ENCODE measurements around the gene STYXL2. TPM values are rescaled to one million over a fixed set of nuclear protein-coding genes. Genes with fewer than 3 reads are reported as not detected.

STYXL2 gene
- not detected in 2 replicates for total RNA-seq

DNA sequence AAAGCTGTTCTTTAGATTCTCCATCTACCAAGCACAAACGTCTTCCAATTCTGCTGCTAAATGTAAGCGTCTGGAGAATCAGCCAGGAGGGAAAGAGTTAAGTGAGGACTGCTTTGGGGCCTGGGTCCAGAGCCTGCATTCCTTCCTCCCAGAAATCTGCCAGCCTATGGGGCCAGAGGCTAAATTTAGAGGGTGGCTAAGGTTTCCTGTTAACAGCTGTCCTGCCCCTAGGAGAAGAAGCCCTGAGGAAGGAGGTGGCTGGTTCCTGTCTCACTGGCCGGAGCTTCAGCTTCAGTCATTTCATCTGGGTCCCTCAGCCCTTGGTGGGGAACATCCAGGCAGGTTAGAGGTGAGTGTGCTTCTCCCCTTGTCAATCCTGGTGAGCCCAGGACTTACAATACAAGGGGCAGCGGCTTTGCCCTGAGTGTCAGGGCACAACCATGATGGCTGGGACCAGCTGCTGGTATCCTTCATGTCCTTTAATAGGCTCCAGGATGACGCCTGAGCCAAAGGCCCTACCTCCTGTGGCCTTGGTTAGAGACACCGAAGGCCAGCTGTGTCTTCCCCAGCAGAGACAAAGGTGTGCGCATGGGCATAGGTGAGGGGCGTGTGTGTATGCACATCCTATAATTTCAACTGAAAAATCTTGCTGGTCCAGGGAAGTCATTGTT is at the start of gene STYXL2:
TSS of gene STYXL2 (plus strand) at position 230 of the 671 bp plus-strand sequence. CDS start 775 bp downstream, outside the sequence.
- H3K4me3 Mint-ChIP-seq, result no peak within 1 kb of the TSS
- H3K27ac Mint-ChIP-seq, result no peak within 1 kb of the TSS
- no peak for DNase-seq (ENCODE audit: low spot score)
- H3K36me3 Mint-ChIP-seq (ENCODE audit: low read depth), result no peaks in the 10 kb centered on the region
- H3K27me3 Mint-ChIP-seq (ENCODE audit: insufficient read depth), result no peaks in the 10 kb centered on the region
- peaks cover 10% of the 10 kb centered on the region for H3K4me1 Mint-ChIP-seq (ENCODE audit: low read depth)
- H3K9me3 Mint-ChIP-seq, result no peaks in the 10 kb centered on the region
- intact Hi-C loops (cut with micrococcal nuclease), result no loop called here

DNA sequence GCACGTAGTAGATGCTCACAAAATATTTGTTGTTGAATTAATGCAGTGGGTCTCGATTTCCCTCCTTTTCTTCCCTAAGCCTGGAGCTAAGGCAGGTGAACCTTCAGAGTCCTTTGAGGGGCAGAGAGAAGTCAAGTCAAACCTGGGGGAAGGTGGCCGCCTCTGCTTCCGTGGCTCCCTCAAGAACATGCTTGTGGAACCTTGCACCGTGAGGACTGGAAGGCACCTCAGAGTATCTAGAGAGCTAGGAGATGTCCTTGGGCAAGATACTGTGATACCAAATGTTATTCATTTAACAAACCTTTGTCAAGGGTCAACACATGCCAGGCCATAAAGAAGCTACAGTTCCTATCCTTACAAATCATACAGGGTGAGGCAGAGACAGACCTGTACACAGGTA is 42.0 kb upstream of the STYXL2 start:
- no peaks in the 10 kb centered on the region for H3K4me1 Mint-ChIP-seq (ENCODE audit: low read depth)
- no peak for DNase-seq (ENCODE audit: low spot score)
- no peak overlapping the region for H3K4me3 Mint-ChIP-seq
- intact Hi-C loops (cut with micrococcal nuclease), result loop anchor here (10.0 kb wide), 1 partner anchor 1127 kb away; no protein-coding TSS in a partner anchor
- H3K27ac Mint-ChIP-seq, result no peak overlapping the region
- H3K27me3 Mint-ChIP-seq (ENCODE audit: insufficient read depth), result peaks cover 9% of the 10 kb centered on the region
- no peaks in the 10 kb centered on the region for H3K36me3 Mint-ChIP-seq (ENCODE audit: low read depth)
- H3K9me3 Mint-ChIP-seq, result no peaks in the 10 kb centered on the region

DNA sequence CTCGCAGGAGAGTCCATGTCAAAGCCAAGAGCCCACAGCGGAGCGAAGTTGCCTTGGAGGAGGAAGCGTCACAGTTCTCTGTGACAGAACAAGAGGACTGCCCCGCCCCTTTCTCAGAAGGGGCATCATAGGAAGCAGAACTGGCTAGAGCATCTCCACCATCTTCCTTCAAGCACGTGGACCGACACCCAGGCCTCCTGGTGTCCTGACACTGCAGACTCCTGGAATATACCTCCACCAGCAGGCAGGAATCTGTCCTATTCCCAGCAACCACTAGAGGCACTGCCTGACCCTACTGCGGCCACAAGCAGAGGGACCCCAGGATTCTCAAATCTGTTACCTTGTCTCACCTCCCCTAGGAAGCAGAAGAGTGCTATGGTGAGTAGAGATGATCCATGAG is 41.5 kb upstream of the STYXL2 start:
- H3K9me3 Mint-ChIP-seq, result no peaks in the 10 kb centered on the region
- no peaks in the 10 kb centered on the region for H3K36me3 Mint-ChIP-seq (ENCODE audit: low read depth)
- intact Hi-C loops (cut with micrococcal nuclease), result loop anchor here (10.0 kb wide), 1 partner anchor 1128 kb away; no protein-coding TSS in a partner anchor
- H3K27me3 Mint-ChIP-seq (ENCODE audit: insufficient read depth), result peaks cover 8% of the 10 kb centered on the region
- no peak overlapping the region for H3K4me3 Mint-ChIP-seq
- H3K4me1 Mint-ChIP-seq (ENCODE audit: low read depth), result no peaks in the 10 kb centered on the region
- no peak overlapping the region for H3K27ac Mint-ChIP-seq
- DNase-seq (ENCODE audit: low spot score), result no peak

DNA sequence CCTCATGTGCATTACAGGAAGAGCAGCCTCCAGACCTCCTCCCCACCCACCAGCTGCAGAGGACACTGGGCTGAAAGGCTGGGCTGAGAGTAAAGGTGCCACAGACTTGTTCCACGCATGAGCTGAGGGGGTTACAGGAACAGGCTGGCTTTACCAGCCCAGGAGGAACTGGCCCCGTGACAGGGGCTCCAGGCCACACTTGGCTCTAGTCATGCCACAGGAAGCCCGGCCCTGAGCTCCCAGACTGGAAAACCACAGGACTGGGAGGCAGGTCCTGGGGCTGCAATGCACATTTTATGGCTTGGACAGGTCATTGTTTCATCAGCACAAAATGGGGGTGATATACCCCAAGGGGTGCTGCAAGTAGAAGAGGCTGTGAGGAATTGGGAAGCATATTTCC is 39.3 kb upstream of the STYXL2 start:
- DNase-seq (ENCODE audit: low spot score), result no peak
- H3K36me3 Mint-ChIP-seq (ENCODE audit: low read depth), result no peaks in the 10 kb centered on the region
- H3K9me3 Mint-ChIP-seq, result no peaks in the 10 kb centered on the region
- no peak overlapping the region for H3K4me3 Mint-ChIP-seq
- H3K4me1 Mint-ChIP-seq (ENCODE audit: low read depth), result peaks cover 7% of the 10 kb centered on the region
- intact Hi-C loops (cut with micrococcal nuclease), result loop anchor here (10.0 kb wide), 1 partner anchor 1130 kb away; no protein-coding TSS in a partner anchor
- no peak overlapping the region for H3K27ac Mint-ChIP-seq
- no peaks in the 10 kb centered on the region for H3K27me3 Mint-ChIP-seq (ENCODE audit: insufficient read depth)

DNA sequence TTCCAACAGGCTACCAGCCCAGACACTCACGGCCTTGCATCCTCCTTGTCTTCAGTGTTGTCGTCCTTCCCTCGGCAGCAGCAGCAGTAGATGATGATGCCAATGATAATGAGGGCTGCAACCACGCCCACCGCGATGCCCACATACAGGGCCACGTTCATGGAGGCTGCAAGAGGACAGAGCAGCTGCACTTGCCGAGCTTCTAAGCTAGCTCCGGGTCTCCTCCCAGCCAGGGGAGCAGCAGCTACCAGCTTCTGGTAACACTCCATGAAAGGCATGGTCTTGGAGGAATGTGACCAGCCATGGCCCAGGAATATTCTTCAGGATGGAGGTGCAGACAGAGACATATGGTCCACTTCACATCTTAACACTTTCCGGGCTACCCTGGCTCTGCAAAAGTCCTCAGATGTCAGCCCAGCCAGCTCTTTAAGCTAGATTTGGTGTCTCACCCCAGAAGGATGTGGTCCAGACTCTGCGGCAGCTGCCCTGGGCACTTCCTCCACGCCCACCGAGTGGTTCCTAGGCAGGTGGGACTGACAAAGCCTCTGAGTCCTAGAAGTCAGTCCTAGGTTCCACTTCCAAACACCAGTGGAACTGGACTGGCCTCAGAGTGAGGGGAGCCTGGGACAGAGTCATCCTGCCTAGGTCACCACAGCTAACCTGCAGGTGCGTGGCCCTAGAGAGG is 38.8 kb upstream of the STYXL2 start:
- H3K9me3 Mint-ChIP-seq, result no peaks in the 10 kb centered on the region
- no peak overlapping the region for H3K27ac Mint-ChIP-seq
- DNase-seq (ENCODE audit: low spot score), result no peak
- peaks cover 8% of the 10 kb centered on the region for H3K4me1 Mint-ChIP-seq (ENCODE audit: low read depth)
- intact Hi-C loops (cut with micrococcal nuclease), result loop anchor here (5.0 to 10.0 kb wide), 2 partner anchors 313 to 1130 kb away; no protein-coding TSS in a partner anchor
- no peaks in the 10 kb centered on the region for H3K27me3 Mint-ChIP-seq (ENCODE audit: insufficient read depth)
- H3K36me3 Mint-ChIP-seq (ENCODE audit: low read depth), result no peaks in the 10 kb centered on the region
- H3K4me3 Mint-ChIP-seq, result no peak overlapping the region

DNA sequence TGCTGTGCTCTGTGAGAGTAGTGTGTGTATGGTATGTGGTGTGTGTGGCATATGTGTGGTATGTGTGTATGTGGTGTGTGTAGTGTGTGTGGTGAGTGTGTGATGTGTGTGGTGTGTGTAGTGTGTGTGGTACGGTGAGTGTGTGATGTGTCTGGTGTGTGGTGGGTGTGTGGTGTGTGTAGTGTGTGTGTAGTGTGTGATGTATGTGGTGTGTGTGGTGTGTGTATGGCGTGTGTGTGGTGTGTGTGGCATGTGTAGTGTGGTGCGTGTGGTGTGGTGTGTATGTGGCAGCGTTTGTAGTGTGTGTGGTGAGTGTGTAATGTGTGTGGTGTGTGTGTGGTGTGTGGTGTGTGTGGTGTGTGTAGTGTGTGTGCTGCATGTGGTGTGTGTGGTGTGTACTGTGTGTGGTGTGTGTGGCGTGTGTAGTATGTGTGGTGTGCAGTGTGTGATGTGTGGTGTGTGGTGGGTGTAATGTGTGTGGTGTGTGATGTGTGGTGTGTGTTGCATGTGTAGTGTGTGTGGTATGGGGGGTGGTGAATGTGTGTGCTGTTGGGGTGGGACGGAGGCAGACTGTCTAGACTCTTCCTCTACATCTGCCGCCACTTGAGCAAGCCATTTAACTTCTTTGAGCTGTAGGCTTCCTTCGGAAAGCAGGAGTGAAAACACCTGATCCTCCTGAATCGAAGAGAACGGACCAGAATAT is 37.2 kb upstream of the STYXL2 start:
- intact Hi-C loops (cut with micrococcal nuclease), result loop anchor here (5.0 to 10.0 kb wide), 2 partner anchors 314 to 1132 kb away; no protein-coding TSS in a partner anchor
- no peaks in the 10 kb centered on the region for H3K27me3 Mint-ChIP-seq (ENCODE audit: insufficient read depth)
- no peak overlapping the region for H3K4me3 Mint-ChIP-seq
- no peaks in the 10 kb centered on the region for H3K36me3 Mint-ChIP-seq (ENCODE audit: low read depth)
- no peaks in the 10 kb centered on the region for H3K9me3 Mint-ChIP-seq
- peaks cover 8% of the 10 kb centered on the region for H3K4me1 Mint-ChIP-seq (ENCODE audit: low read depth)
- no peak overlapping the region for H3K27ac Mint-ChIP-seq
- no peak for DNase-seq (ENCODE audit: low spot score)

DNA sequence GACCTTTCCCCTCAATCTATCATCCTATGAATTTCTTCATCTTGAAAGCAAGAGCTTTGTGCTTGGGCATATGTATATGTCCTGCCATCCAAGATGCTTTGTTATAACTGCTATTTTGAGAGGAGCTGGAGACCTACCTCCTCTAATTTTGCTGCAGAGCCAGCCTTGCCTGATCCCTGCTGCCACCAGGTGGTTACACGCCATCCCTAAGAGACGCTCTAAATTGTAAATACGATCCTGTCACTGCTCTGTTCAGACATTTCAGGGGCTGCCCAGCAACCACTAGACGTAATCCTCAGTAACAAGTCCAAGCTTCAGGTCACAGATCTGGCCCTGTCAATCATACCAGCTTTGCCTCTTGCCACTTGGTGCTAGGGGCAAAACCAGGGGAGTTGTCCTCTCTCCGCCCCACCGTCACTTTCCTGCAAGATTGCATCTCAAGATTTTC is 36.6 kb upstream of the STYXL2 start:
- Mint-ChIP-seq H3K27me3 (ENCODE audit: insufficient read depth) (no peaks in the 10 kb centered on the region), H3K27ac (no peak overlapping the region), H3K36me3 (ENCODE audit: low read depth) (no peaks in the 10 kb centered on the region), H3K4me1 (ENCODE audit: low read depth) (peaks cover 8% of the 10 kb centered on the region), H3K4me3 (no peak overlapping the region), H3K9me3 (no peaks in the 10 kb centered on the region)
- intact Hi-C loops (cut with micrococcal nuclease), result loop anchor here (5.0 to 10.0 kb wide), 2 partner anchors 315 to 1132 kb away; no protein-coding TSS in a partner anchor
- DNase-seq (ENCODE audit: low spot score), result no peak

DNA sequence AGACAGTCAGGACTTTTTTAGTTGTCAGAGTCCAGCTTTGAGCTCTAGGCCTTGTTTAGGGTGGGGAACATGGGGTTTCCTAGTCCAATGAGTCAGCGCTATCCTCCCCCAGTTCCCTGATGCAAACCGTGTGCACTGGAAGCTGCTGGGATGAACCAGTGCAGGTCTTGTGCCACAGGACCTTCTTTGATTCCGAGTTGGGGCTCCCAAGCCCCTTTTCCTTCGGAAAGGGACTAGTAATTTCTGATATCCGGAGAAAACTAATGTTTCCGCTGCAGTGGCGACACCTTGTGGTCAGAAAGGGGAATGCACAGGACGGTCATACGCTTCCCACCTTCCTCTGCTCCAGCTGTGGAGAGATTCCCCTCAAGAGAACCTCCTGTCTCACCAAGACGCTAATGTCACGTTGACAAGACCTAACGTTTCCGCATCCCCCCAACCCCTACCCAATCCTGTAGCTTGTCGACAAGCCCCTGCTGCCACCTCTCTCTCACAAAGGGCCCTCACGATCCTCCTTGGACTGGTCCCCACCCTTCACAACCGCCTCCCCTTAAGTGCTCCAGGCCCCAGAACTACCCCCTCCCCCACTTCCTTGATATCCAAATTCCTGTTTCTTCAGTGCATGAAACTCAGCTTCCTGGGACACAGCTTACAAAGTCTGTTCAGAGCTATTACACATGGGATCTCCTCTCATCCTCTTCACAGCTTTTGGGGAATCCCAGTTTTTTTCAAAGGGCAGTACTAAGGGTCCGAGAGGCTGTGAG is 34.6 kb upstream of the STYXL2 start:
- Mint-ChIP-seq H3K4me3 (no peak overlapping the region), H3K27me3 (ENCODE audit: insufficient read depth) (no peaks in the 10 kb centered on the region), H3K36me3 (ENCODE audit: low read depth) (no peaks in the 10 kb centered on the region), H3K9me3 (no peaks in the 10 kb centered on the region), H3K27ac (no peak overlapping the region), H3K4me1 (ENCODE audit: low read depth) (peaks cover 8% of the 10 kb centered on the region)
- intact Hi-C loops (cut with micrococcal nuclease), result loop anchor here (1.0 to 10.0 kb wide), 7 partner anchors 14 to 1134 kb away; partner anchors contain the start of genes ILDR2 and TADA1
- DNase-seq (ENCODE audit: low spot score), result peak; percentile 60

DNA sequence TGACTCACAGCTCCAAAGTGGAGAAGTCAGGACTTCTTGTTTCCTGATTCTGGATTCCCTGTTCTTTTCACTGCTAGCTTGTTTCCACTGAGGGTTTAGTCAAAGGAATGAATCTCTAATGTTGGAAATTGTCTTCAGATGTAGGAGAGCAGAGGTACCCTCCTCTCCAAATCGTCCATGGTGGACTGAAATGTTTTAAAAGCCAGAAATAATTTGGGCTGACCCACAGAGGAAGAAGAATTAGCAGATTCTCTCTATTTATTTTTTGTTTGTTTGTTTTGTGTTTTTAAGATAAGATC is 34.1 kb upstream of the STYXL2 start:
- H3K4me3 Mint-ChIP-seq, result no peak overlapping the region
- no peak for DNase-seq (ENCODE audit: low spot score)
- peaks cover 8% of the 10 kb centered on the region for H3K4me1 Mint-ChIP-seq (ENCODE audit: low read depth)
- intact Hi-C loops (cut with micrococcal nuclease), result loop anchor here (1.0 to 10.0 kb wide), 7 partner anchors 15 to 1135 kb away; partner anchors contain the start of genes ILDR2 and TADA1
- no peaks in the 10 kb centered on the region for H3K36me3 Mint-ChIP-seq (ENCODE audit: low read depth)
- no peak overlapping the region for H3K27ac Mint-ChIP-seq
- H3K9me3 Mint-ChIP-seq, result no peaks in the 10 kb centered on the region
- H3K27me3 Mint-ChIP-seq (ENCODE audit: insufficient read depth), result no peaks in the 10 kb centered on the region

DNA sequence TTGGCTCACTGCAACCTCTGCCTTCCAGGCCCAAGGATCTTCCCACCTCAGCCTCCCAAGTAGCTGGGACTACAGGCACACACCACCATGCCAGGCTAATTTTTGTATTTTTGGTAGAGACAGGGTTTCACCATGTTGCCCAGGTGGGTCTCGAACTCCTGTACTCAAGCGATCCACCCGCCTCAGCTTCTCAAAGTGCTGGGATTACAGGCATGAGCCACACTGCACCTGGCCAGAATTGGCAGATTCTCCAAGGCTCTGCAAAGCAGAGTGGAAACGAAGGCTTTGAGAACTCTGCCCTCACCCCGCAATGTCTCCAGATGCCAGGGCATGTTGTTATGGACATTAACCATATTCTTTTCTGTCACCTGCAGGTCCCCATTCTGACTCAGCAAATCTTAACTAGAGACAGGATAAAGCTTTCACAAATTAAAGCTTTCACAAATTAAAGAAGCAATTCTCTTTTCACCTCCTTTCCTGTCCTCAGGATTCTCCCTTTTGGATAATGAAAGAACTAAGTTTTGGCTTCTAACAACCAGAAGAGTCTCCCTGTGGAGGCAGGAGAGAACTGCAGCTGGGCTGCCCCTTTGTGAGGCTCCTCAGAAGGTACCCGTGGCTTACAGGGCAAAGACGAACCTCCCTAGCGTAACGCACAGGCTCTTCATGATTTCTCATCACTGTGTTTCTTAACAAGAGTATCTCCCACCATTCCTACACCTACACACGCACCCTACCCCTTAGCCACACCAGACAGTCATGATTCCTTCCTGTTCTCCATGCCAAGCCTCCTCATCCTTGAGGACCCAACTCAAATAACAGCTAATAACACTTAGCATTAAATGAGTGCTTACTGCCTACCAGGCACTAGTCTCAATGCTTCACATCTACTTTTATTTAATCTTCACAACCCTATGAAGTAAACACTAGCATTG is 33.5 kb upstream of the STYXL2 start:
- H3K27me3 Mint-ChIP-seq (ENCODE audit: insufficient read depth), result no peaks in the 10 kb centered on the region
- H3K4me1 Mint-ChIP-seq (ENCODE audit: low read depth), result peaks cover 8% of the 10 kb centered on the region
- no peak overlapping the region for H3K4me3 Mint-ChIP-seq
- no peak for DNase-seq (ENCODE audit: low spot score)
- H3K27ac Mint-ChIP-seq, result peak overlapping the region; percentile 10
- H3K9me3 Mint-ChIP-seq, result no peaks in the 10 kb centered on the region
- intact Hi-C loops (cut with micrococcal nuclease), result no loop called here
- H3K36me3 Mint-ChIP-seq (ENCODE audit: low read depth), result no peaks in the 10 kb centered on the region

DNA sequence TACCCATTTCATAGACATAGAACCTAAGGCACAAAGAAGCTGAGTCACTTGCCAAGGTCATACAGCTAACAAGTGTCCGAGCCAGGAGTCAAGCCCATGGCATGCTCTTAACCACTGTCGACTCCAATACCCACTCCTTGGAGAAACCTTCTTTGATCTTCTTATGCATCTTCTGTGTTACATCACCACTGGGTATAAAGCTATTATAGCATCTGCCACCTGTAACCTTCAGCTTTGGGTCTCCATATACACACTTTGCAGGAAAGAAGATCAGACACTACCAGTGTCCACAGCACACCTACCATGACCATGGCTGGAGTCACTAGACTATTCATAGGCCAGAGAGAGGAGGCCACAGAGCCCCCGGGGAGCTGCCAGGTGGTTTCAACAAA is 32.8 kb upstream of the STYXL2 start:
- H3K4me3 Mint-ChIP-seq, result no peak overlapping the region
- intact Hi-C loops (cut with micrococcal nuclease), result no loop called here
- DNase-seq (ENCODE audit: low spot score), result no peak

More for the DNA sequence above, 32.8 kb upstream of the STYXL2 start:
- peaks cover 8% of the 10 kb centered on the region for H3K4me1 Mint-ChIP-seq (ENCODE audit: low read depth)
- no peaks in the 10 kb centered on the region for H3K36me3 Mint-ChIP-seq (ENCODE audit: low read depth)
- H3K9me3 Mint-ChIP-seq, result no peaks in the 10 kb centered on the region
- no peaks in the 10 kb centered on the region for H3K27me3 Mint-ChIP-seq (ENCODE audit: insufficient read depth)
- no peak overlapping the region for H3K27ac Mint-ChIP-seq
